ENCODE results near the gene ARHGAP15.

Gene ARHGAP15

GRCh38 chr2:143453981-143454511, 324.8 kb downstream of the ARHGAP15 start:
- no peak overlapping the region for H3K27ac ChIP-seq (ENCODE audit: low read depth, low read length)
- no peak overlapping the region for H3K4me3 ChIP-seq (ENCODE audit: low read depth, low read length)
- no peak overlapping the region for H3K9ac ChIP-seq (ENCODE audit: low read depth, low read length)
- H3K36me3 ChIP-seq (ENCODE audit: control insufficient read depth, insufficient read depth, low read length) = no peaks in the 10 kb centered on the region
- H3K4me1 ChIP-seq (ENCODE audit: control insufficient read depth, insufficient read depth, low read length) = no peaks in the 10 kb centered on the region
- H3K27me3 ChIP-seq (ENCODE audit: control insufficient read depth, insufficient read depth, low read length) = no peaks in the 10 kb centered on the region
- no peaks in the 10 kb centered on the region for H3K9me3 ChIP-seq (ENCODE audit: control insufficient read depth, insufficient read depth, low read length)

GRCh38 chr2:143455317-143455716, 326.1 kb downstream of the ARHGAP15 start:
- Histone ChIP-seq H3K4me3 (ENCODE audit: low read depth, low read length) (no peak overlapping the region), H3K27ac (ENCODE audit: low read depth, low read length) (no peak overlapping the region), H3K27me3 (ENCODE audit: control insufficient read depth, insufficient read depth, low read length) (no peaks in the 10 kb centered on the region), H3K9ac (ENCODE audit: low read depth, low read length) (no peak overlapping the region), H3K4me1 (ENCODE audit: control insufficient read depth, insufficient read depth, low read length) (no peaks in the 10 kb centered on the region), H3K9me3 (ENCODE audit: control insufficient read depth, insufficient read depth, low read length) (no peaks in the 10 kb centered on the region), H3K36me3 (ENCODE audit: control insufficient read depth, insufficient read depth, low read length) (no peaks in the 10 kb centered on the region)

- H3K36me3 ChIP-seq (ENCODE audit: control insufficient read depth, insufficient read depth, low read length) = no peaks in the 10 kb centered on the region
- no peak overlapping the region for H3K27ac ChIP-seq (ENCODE audit: low read depth, low read length)
- H3K27me3 ChIP-seq (ENCODE audit: control insufficient read depth, insufficient read depth, low read length) = no peaks in the 10 kb centered on the region
- H3K4me1 ChIP-seq (ENCODE audit: control insufficient read depth, insufficient read depth, low read length) = no peaks in the 10 kb centered on the region
- no peak overlapping the region for H3K9ac ChIP-seq (ENCODE audit: low read depth, low read length)
- no peak overlapping the region for H3K4me3 ChIP-seq (ENCODE audit: low read depth, low read length)
- H3K9me3 ChIP-seq (ENCODE audit: control insufficient read depth, insufficient read depth, low read length) = no peaks in the 10 kb centered on the region
Measured at GRCh38 chr2:143458258-143459190, 329.3 kb downstream of the ARHGAP15 start.

GRCh38 chr2:143460382-143460781, 331.2 kb downstream of the ARHGAP15 start:
- H3K9me3 ChIP-seq (ENCODE audit: control insufficient read depth, insufficient read depth, low read length) = no peaks in the 10 kb centered on the region

GRCh38 chr2:143463719-143464118, 334.5 kb downstream of the ARHGAP15 start:
- Histone ChIP-seq H3K27me3 (ENCODE audit: control insufficient read depth, insufficient read depth, low read length) (no peaks in the 10 kb centered on the region), H3K4me1 (ENCODE audit: control insufficient read depth, insufficient read depth, low read length) (no peaks in the 10 kb centered on the region), H3K9ac (ENCODE audit: low read depth, low read length) (no peak overlapping the region), H3K4me3 (ENCODE audit: low read depth, low read length) (no peak overlapping the region), H3K36me3 (ENCODE audit: control insufficient read depth, insufficient read depth, low read length) (no peaks in the 10 kb centered on the region), H3K9me3 (ENCODE audit: control insufficient read depth, insufficient read depth, low read length) (no peaks in the 10 kb centered on the region), H3K27ac (ENCODE audit: low read depth, low read length) (no peak overlapping the region)

More at GRCh38 chr2:143460382-143460781, 331.2 kb downstream of the ARHGAP15 start:
- no peak overlapping the region for H3K9ac ChIP-seq (ENCODE audit: low read depth, low read length)
- no peaks in the 10 kb centered on the region for H3K36me3 ChIP-seq (ENCODE audit: control insufficient read depth, insufficient read depth, low read length)
- no peak overlapping the region for H3K27ac ChIP-seq (ENCODE audit: low read depth, low read length)
- H3K27me3 ChIP-seq (ENCODE audit: control insufficient read depth, insufficient read depth, low read length) = no peaks in the 10 kb centered on the region
- no peak overlapping the region for H3K4me3 ChIP-seq (ENCODE audit: low read depth, low read length)
- H3K4me1 ChIP-seq (ENCODE audit: control insufficient read depth, insufficient read depth, low read length) = no peaks in the 10 kb centered on the region

- no peaks in the 10 kb centered on the region for H3K4me1 ChIP-seq (ENCODE audit: control insufficient read depth, insufficient read depth, low read length)
- H3K27me3 ChIP-seq (ENCODE audit: control insufficient read depth, insufficient read depth, low read length) = no peaks in the 10 kb centered on the region
- no peak overlapping the region for H3K4me3 ChIP-seq (ENCODE audit: low read depth, low read length)
- no peak overlapping the region for H3K27ac ChIP-seq (ENCODE audit: low read depth, low read length)
- no peaks in the 10 kb centered on the region for H3K36me3 ChIP-seq (ENCODE audit: control insufficient read depth, insufficient read depth, low read length)
- H3K9me3 ChIP-seq (ENCODE audit: control insufficient read depth, insufficient read depth, low read length) = no peaks in the 10 kb centered on the region
- H3K9ac ChIP-seq (ENCODE audit: low read depth, low read length) = no peak overlapping the region
Measured at GRCh38 chr2:143466391-143466790, 337.2 kb downstream of the ARHGAP15 start.

- Histone ChIP-seq H3K9me3 (ENCODE audit: control insufficient read depth, insufficient read depth, low read length) (no peaks in the 10 kb centered on the region), H3K9ac (ENCODE audit: low read depth, low read length) (no peak overlapping the region), H3K27me3 (ENCODE audit: control insufficient read depth, insufficient read depth, low read length) (no peaks in the 10 kb centered on the region), H3K4me1 (ENCODE audit: control insufficient read depth, insufficient read depth, low read length) (no peaks in the 10 kb centered on the region), H3K4me3 (ENCODE audit: low read depth, low read length) (no peak overlapping the region), H3K27ac (ENCODE audit: low read depth, low read length) (no peak overlapping the region), H3K36me3 (ENCODE audit: control insufficient read depth, insufficient read depth, low read length) (no peaks in the 10 kb centered on the region)
Measured at GRCh38 chr2:143467011-143467410, 337.8 kb downstream of the ARHGAP15 start.

- H3K9ac ChIP-seq (ENCODE audit: low read depth, low read length) = no peak overlapping the region
- no peak overlapping the region for H3K4me3 ChIP-seq (ENCODE audit: low read depth, low read length)
- H3K36me3 ChIP-seq (ENCODE audit: control insufficient read depth, insufficient read depth, low read length) = no peaks in the 10 kb centered on the region
- H3K27ac ChIP-seq (ENCODE audit: low read depth, low read length) = no peak overlapping the region
- H3K4me1 ChIP-seq (ENCODE audit: control insufficient read depth, insufficient read depth, low read length) = no peaks in the 10 kb centered on the region
- no peaks in the 10 kb centered on the region for H3K27me3 ChIP-seq (ENCODE audit: control insufficient read depth, insufficient read depth, low read length)
- no peaks in the 10 kb centered on the region for H3K9me3 ChIP-seq (ENCODE audit: control insufficient read depth, insufficient read depth, low read length)
Measured at GRCh38 chr2:143468341-143468888, 339.2 kb downstream of the ARHGAP15 start.

- Histone ChIP-seq H3K27me3 (ENCODE audit: control insufficient read depth, insufficient read depth, low read length) (no peaks in the 10 kb centered on the region), H3K4me3 (ENCODE audit: low read depth, low read length) (no peak overlapping the region)
Measured at GRCh38 chr2:143469323-143469722, 340.1 kb downstream of the ARHGAP15 start.

GRCh38 chr2:143471550-143471949, 342.3 kb downstream of the ARHGAP15 start:
- H3K4me1 ChIP-seq (ENCODE audit: control insufficient read depth, insufficient read depth, low read length) = peaks cover 4% of the 10 kb centered on the region; the same call in 1 of the 2 replicates
- H3K36me3 ChIP-seq (ENCODE audit: control insufficient read depth, insufficient read depth, low read length) = no peaks in the 10 kb centered on the region
- no peak overlapping the region for H3K27ac ChIP-seq (ENCODE audit: low read depth, low read length)
- no peaks in the 10 kb centered on the region for H3K27me3 ChIP-seq (ENCODE audit: control insufficient read depth, insufficient read depth, low read length)
- no peak overlapping the region for H3K4me3 ChIP-seq (ENCODE audit: low read depth, low read length)
- no peaks in the 10 kb centered on the region for H3K9me3 ChIP-seq (ENCODE audit: control insufficient read depth, insufficient read depth, low read length)
- no peak overlapping the region for H3K9ac ChIP-seq (ENCODE audit: low read depth, low read length)

More at GRCh38 chr2:143469323-143469722, 340.1 kb downstream of the ARHGAP15 start:
- H3K27ac ChIP-seq (ENCODE audit: low read depth, low read length) = no peak overlapping the region
- no peaks in the 10 kb centered on the region for H3K9me3 ChIP-seq (ENCODE audit: control insufficient read depth, insufficient read depth, low read length)
- H3K36me3 ChIP-seq (ENCODE audit: control insufficient read depth, insufficient read depth, low read length) = no peaks in the 10 kb centered on the region
- H3K9ac ChIP-seq (ENCODE audit: low read depth, low read length) = no peak overlapping the region
- no peaks in the 10 kb centered on the region for H3K4me1 ChIP-seq (ENCODE audit: control insufficient read depth, insufficient read depth, low read length)

GRCh38 chr2:143473216-143473615, 344.0 kb downstream of the ARHGAP15 start:
- Histone ChIP-seq H3K4me1 (ENCODE audit: control insufficient read depth, insufficient read depth, low read length) (peaks cover 4% of the 10 kb centered on the region; the same call in 1 of the 2 replicates), H3K27me3 (ENCODE audit: control insufficient read depth, insufficient read depth, low read length) (no peaks in the 10 kb centered on the region), H3K27ac (ENCODE audit: low read depth, low read length) (no peak overlapping the region), H3K4me3 (ENCODE audit: low read depth, low read length) (no peak overlapping the region), H3K9ac (ENCODE audit: low read depth, low read length) (no peak overlapping the region), H3K36me3 (ENCODE audit: control insufficient read depth, insufficient read depth, low read length) (no peaks in the 10 kb centered on the region), H3K9me3 (ENCODE audit: control insufficient read depth, insufficient read depth, low read length) (no peaks in the 10 kb centered on the region)
